GM23338 (cell line): Measurements from ENCODE around the gene MYO1A. TPM values are rescaled to one million over a fixed set of nuclear protein-coding genes. Genes with fewer than 3 reads are reported as not detected.

Source experiments
- ATAC-seq: fragments of 200-7000 bp; cut with Tn5 transposase; 3 replicates; pipeline ENCODE4 v1.9.1; 2020
- DNase-seq: peaks from one replicate; pipeline ENCODE4 v3.0.0-alpha.2; 2015; ENCODE audit warnings: low spot score
- H2AFZ ChIP-seq: fragments of 200-600 bp; sonication (generic); 2 replicates; pipeline ENCODE4 v1.8.0; 2016; ENCODE audit warnings: antibody characterized with exemption, mild to moderate bottlenecking, moderate library complexity
- H3F3A ChIP-seq: fragments of 200-600 bp; sonication (generic); replicated peaks from 2 replicates; pipeline ENCODE4 v1.8.0; 2017; ENCODE audit warnings: antibody characterized with exemption, mixed run types, low read depth
- H3K27ac ChIP-seq: fragments of 200-600 bp; sonication (generic); 2 replicates; pipeline ENCODE4 v1.6.1; 2016; ENCODE audit warnings: low read depth
- H3K27me3 ChIP-seq: fragments of 200-600 bp; sonication (generic); 2 replicates; pipeline ENCODE4 v1.8.0; 2016; ENCODE audit warnings: mild to moderate bottlenecking, mixed run types, moderate library complexity; ENCODE audit not compliant: insufficient read depth
- H3K36me3 ChIP-seq: fragments of 200-600 bp; sonication (generic); 2 replicates; pipeline ENCODE4 v1.8.0; 2016; ENCODE audit warnings: mild to moderate bottlenecking; ENCODE audit not compliant: insufficient read depth
- H3K4me1 ChIP-seq: fragments of 200-600 bp; sonication (generic); 2 replicates; pipeline ENCODE4 v1.8.0; 2016; ENCODE audit warnings: mild to moderate bottlenecking, moderate library complexity; ENCODE audit not compliant: insufficient read depth
- H3K4me2 ChIP-seq: fragments of 200-600 bp; sonication (generic); 2 replicates; pipeline ENCODE4 v1.7.1; 2017; ENCODE audit warnings: mixed run types
- H3K4me3 ChIP-seq: fragments of 200-600 bp; sonication (generic); 2 replicates; pipeline ENCODE4 v1.6.1; 2016; ENCODE audit warnings: mixed run types
- H3K79me2 ChIP-seq: fragments of 200-600 bp; sonication (generic); replicated peaks from 2 replicates; pipeline ENCODE4 v1.8.0; 2017; ENCODE audit warnings: mild to moderate bottlenecking; ENCODE audit not compliant: insufficient read depth
- H3K9me2 ChIP-seq: fragments of 200-600 bp; sonication (generic); 2 replicates; pipeline ENCODE4 v1.8.0; 2017; ENCODE audit not compliant: insufficient read depth
- H4K20me1 ChIP-seq: fragments of 200-600 bp; sonication (generic); replicated peaks from 2 replicates; pipeline ENCODE4 v1.8.0; 2017; ENCODE audit warnings: mild to moderate bottlenecking; ENCODE audit not compliant: insufficient read depth
- H3K27ac Mint-ChIP-seq: 2 replicates; pipeline ENCODE4 v1.8.0; 2020; ENCODE audit warnings: inconsistent platforms, mild to moderate bottlenecking, moderate library complexity, mixed read lengths
- H3K27me3 Mint-ChIP-seq: 3 replicates; pipeline ENCODE4 v1.8.0; 2022; ENCODE audit warnings: low read depth, mild to moderate bottlenecking, moderate library complexity, mixed read lengths, inconsistent platforms; ENCODE audit not compliant: insufficient read depth, poor library complexity
- H3K36me3 Mint-ChIP-seq: 3 replicates; pipeline ENCODE4 v1.8.0; 2021; ENCODE audit warnings: low read depth, mild to moderate bottlenecking, inconsistent platforms, moderate library complexity, mixed read lengths
- H3K4me1 Mint-ChIP-seq: 3 replicates; pipeline ENCODE4 v1.8.0; 2020; ENCODE audit warnings: mild to moderate bottlenecking, inconsistent platforms, mixed read lengths
- H3K4me3 Mint-ChIP-seq: 3 replicates; pipeline ENCODE4 v1.8.0; 2021; ENCODE audit warnings: moderate library complexity, mild to moderate bottlenecking, inconsistent platforms, mixed read lengths
- H3K9me3 Mint-ChIP-seq: 3 replicates; pipeline ENCODE4 v1.8.0; 2020; ENCODE audit warnings: moderate library complexity, mild to moderate bottlenecking, inconsistent platforms, mixed read lengths
- CREB1 ChIP-seq: fragments of 250-450 bp; sonication (Bioruptor Pico); IDR thresholded peaks from 2 replicates; pipeline ENCODE4 v1.5.0; 2020; ENCODE audit warnings: low read depth, mild to moderate bottlenecking, moderate library complexity
- EZH2 ChIP-seq: fragments of 200-600 bp; sonication (generic); IDR thresholded peaks from one replicate; pipeline ENCODE4 v1.8.0; 2017; ENCODE audit warnings: antibody characterized with exemption, mild to moderate bottlenecking, low read depth; ENCODE audit not compliant: unreplicated experiment
- EZH2phosphoT487 ChIP-seq: fragments of 200-600 bp; sonication (generic); IDR thresholded peaks from one replicate; pipeline ENCODE4 v1.8.1; 2018; ENCODE audit warnings: antibody characterized with exemption; ENCODE audit not compliant: unreplicated experiment
- JUNB ChIP-seq: IDR thresholded peaks from one replicate; pipeline ENCODE4 v1.6.1; 2016; ENCODE audit warnings: antibody characterized with exemption; ENCODE audit not compliant: unreplicated experiment
- NANOG ChIP-seq: IDR thresholded peaks from 2 replicates; pipeline ENCODE4 v1.6.1; 2016; ENCODE audit warnings: antibody characterized with exemption, borderline replicate concordance
- POLR2AphosphoS5 ChIP-seq: IDR thresholded peaks from 2 replicates; pipeline ENCODE4 v1.6.1; 2016; ENCODE audit warnings: antibody characterized with exemption, low read depth
- STAT1 ChIP-seq: IDR thresholded peaks from one replicate; pipeline ENCODE4 v1.6.1; 2016; ENCODE audit warnings: antibody characterized with exemption; ENCODE audit not compliant: unreplicated experiment
- ZNF114 ChIP-seq: fragments of 250-450 bp; sonication (Bioruptor Pico); IDR thresholded peaks from 2 replicates; pipeline ENCODE4 v1.5.0; 2020; ENCODE audit warnings: mild to moderate bottlenecking, moderate library complexity
- ZNF331 ChIP-seq: fragments of 250-450 bp; sonication (Bioruptor Pico); IDR thresholded peaks from 2 replicates; pipeline ENCODE4 v1.5.0; 2020; ENCODE audit warnings: low read depth, mild to moderate bottlenecking, moderate library complexity
- polyA plus RNA-seq: library from polyadenylated mRNA; unstranded; fragments of >200 nt; fragmentation: Nextera tagmentation; extraction: Ambion mirVana; gene quantifications from 2 replicates; pipeline ENCODE4 v1.2.1, GENCODE V29; 2016
- total RNA-seq: library from RNA; depleted of rRNA; stranded (reverse); fragments of >200 nt; shearing (Covaris generic); gene quantifications from 2 replicates; pipeline ENCODE4 v1.2.3, GENCODE V29; 2014
- TF ChIP-seq, protein P1 (sequence below): IDR thresholded peaks from 2 replicates; pipeline ENCODE4 v1.6.1; 2016; ENCODE audit warnings: antibody characterized with exemption
- TF ChIP-seq, protein P2 (sequence below): fragments of 250-450 bp; sonication (Bioruptor Pico); IDR thresholded peaks from 2 replicates; pipeline ENCODE4 v1.5.0; 2020; ENCODE audit warnings: mild to moderate bottlenecking, moderate library complexity
- TF ChIP-seq, protein P3 (sequence below): IDR thresholded peaks from one replicate; pipeline ENCODE4 v1.6.1; 2018; ENCODE audit warnings: antibody characterized with exemption; ENCODE audit not compliant: unreplicated experiment

Gene MYO1A
- total and polyA plus RNA-seq, 2 experiments from 2014 or later, result not detected

DNA sequence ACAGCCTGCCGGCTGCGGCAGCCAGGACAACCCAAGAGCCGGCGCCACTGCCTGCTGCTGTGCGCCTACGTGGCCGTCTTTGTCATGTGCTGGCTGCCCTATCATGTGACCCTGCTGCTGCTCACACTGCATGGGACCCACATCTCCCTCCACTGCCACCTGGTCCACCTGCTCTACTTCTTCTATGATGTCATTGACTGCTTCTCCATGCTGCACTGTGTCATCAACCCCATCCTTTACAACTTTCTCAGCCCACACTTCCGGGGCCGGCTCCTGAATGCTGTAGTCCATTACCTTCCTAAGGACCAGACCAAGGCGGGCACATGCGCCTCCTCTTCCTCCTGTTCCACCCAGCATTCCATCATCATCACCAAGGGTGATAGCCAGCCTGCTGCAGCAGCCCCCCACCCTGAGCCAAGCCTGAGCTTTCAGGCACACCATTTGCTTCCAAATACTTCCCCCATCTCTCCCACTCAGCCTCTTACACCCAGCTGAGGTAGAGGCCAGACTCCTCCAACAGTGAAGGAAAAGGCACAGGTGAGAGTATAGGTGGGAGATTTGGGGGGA is 53.9 kb downstream of the MYO1A start (continued):
- no peak for TF ChIP-seq ZNF114 (CRISPR knock-in tag)
- TF ChIP-seq, protein P1, sequence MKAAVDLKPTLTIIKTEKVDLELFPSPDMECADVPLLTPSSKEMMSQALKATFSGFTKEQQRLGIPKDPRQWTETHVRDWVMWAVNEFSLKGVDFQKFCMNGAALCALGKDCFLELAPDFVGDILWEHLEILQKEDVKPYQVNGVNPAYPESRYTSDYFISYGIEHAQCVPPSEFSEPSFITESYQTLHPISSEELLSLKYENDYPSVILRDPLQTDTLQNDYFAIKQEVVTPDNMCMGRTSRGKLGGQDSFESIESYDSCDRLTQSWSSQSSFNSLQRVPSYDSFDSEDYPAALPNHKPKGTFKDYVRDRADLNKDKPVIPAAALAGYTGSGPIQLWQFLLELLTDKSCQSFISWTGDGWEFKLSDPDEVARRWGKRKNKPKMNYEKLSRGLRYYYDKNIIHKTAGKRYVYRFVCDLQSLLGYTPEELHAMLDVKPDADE, result no peak
- no peak for TF ChIP-seq NANOG
- TF ChIP-seq CREB1, result no peak

DNA sequence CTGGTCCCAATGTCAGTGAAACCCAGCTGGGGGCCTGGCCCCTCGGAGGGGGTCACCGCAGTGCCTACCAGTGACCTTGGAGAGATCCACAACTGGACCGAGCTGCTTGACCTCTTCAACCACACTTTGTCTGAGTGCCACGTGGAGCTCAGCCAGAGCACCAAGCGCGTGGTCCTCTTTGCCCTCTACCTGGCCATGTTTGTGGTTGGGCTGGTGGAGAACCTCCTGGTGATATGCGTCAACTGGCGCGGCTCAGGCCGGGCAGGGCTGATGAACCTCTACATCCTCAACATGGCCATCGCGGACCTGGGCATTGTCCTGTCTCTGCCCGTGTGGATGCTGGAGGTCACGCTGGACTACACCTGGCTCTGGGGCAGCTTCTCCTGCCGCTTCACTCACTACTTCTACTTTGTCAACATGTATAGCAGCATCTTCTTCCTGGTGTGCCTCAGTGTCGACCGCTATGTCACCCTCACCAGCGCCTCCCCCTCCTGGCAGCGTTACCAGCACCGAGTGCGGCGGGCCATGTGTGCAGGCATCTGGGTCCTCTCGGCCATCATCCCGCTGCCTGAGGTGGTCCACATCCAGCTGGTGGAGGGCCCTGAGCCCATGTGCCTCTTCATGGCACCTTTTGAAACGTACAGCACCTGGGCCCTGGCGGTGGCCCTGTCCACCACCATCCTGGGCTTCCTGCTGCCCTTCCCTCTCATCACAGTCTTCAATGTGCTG is 54.6 kb downstream of the MYO1A start:
- no peaks in the 10 kb centered on the region for H3K27me3 ChIP-seq
- Mint-ChIP-seq H3K27me3 (peaks cover 8% of the 10 kb centered on the region), H3K36me3 (peaks cover 20% of the 10 kb centered on the region), H3K4me1 (peaks cover 8% of the 10 kb centered on the region), H3K9me3 (no peaks in the 10 kb centered on the region), H3K27ac (no peak overlapping the region; the same call in 1 of the 2 replicates), H3K4me3 (no peak overlapping the region)
- H3K79me2 ChIP-seq, result peaks cover 13% of the 10 kb centered on the region
- no peaks in the 10 kb centered on the region for H3F3A ChIP-seq
- no peaks in the 10 kb centered on the region for H3K9me2 ChIP-seq
- no peak overlapping the region for H3K4me2 ChIP-seq
- H3K4me1 ChIP-seq, result no peaks in the 10 kb centered on the region; the same call in 1 of the 2 replicates
- no peaks in the 10 kb centered on the region for H3K36me3 ChIP-seq
- DNase-seq (no peak), ATAC-seq (no peak)
- peaks cover 12% of the 10 kb centered on the region for H4K20me1 ChIP-seq
- H3K4me3 ChIP-seq, result no peak overlapping the region
- no peak overlapping the region for H3K27ac ChIP-seq
- H2AFZ ChIP-seq, result no peak overlapping the region
- TF ChIP-seq CREB1, result no peak
- TF ChIP-seq, protein P2, sequence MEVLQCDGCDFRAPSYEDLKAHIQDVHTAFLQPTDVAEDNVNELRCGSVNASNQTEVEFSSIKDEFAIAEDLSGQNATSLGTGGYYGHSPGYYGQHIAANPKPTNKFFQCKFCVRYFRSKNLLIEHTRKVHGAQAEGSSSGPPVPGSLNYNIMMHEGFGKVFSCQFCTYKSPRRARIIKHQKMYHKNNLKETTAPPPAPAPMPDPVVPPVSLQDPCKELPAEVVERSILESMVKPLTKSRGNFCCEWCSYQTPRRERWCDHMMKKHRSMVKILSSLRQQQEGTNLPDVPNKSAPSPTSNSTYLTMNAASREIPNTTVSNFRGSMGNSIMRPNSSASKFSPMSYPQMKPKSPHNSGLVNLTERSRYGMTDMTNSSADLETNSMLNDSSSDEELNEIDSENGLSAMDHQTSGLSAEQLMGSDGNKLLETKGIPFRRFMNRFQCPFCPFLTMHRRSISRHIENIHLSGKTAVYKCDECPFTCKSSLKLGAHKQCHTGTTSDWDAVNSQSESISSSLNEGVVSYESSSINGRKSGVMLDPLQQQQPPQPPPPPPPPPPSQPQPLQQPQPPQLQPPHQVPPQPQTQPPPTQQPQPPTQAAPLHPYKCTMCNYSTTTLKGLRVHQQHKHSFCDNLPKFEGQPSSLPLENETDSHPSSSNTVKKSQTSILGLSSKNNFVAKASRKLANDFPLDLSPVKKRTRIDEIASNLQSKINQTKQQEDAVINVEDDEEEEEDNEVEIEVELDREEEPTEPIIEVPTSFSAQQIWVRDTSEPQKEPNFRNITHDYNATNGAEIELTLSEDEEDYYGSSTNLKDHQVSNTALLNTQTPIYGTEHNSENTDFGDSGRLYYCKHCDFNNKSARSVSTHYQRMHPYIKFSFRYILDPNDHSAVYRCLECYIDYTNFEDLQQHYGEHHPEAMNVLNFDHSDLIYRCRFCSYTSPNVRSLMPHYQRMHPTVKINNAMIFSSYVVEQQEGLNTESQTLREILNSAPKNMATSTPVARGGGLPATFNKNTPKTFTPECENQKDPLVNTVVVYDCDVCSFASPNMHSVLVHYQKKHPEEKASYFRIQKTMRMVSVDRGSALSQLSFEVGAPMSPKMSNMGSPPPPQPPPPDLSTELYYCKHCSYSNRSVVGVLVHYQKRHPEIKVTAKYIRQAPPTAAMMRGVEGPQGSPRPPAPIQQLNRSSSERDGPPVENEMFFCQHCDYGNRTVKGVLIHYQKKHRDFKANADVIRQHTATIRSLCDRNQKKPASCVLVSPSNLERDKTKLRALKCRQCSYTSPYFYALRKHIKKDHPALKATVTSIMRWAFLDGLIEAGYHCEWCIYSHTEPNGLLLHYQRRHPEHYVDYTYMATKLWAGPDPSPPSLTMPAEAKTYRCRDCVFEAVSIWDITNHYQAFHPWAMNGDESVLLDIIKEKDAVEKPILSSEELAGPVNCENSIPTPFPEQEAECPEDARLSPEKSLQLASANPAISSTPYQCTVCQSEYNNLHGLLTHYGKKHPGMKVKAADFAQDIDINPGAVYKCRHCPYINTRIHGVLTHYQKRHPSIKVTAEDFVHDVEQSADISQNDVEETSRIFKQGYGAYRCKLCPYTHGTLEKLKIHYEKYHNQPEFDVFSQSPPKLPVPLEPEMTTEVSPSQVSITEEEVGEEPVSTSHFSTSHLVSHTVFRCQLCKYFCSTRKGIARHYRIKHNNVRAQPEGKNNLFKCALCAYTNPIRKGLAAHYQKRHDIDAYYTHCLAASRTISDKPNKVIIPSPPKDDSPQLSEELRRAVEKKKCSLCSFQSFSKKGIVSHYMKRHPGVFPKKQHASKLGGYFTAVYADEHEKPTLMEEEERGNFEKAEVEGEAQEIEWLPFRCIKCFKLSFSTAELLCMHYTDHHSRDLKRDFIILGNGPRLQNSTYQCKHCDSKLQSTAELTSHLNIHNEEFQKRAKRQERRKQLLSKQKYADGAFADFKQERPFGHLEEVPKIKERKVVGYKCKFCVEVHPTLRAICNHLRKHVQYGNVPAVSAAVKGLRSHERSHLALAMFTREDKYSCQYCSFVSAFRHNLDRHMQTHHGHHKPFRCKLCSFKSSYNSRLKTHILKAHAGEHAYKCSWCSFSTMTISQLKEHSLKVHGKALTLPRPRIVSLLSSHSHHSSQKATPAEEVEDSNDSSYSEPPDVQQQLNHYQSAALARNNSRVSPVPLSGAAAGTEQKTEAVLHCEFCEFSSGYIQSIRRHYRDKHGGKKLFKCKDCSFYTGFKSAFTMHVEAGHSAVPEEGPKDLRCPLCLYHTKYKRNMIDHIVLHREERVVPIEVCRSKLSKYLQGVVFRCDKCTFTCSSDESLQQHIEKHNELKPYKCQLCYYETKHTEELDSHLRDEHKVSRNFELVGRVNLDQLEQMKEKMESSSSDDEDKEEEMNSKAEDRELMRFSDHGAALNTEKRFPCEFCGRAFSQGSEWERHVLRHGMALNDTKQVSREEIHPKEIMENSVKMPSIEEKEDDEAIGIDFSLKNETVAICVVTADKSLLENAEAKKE (CRISPR knock-in tag), result no peak
- TF ChIP-seq, protein P3, sequence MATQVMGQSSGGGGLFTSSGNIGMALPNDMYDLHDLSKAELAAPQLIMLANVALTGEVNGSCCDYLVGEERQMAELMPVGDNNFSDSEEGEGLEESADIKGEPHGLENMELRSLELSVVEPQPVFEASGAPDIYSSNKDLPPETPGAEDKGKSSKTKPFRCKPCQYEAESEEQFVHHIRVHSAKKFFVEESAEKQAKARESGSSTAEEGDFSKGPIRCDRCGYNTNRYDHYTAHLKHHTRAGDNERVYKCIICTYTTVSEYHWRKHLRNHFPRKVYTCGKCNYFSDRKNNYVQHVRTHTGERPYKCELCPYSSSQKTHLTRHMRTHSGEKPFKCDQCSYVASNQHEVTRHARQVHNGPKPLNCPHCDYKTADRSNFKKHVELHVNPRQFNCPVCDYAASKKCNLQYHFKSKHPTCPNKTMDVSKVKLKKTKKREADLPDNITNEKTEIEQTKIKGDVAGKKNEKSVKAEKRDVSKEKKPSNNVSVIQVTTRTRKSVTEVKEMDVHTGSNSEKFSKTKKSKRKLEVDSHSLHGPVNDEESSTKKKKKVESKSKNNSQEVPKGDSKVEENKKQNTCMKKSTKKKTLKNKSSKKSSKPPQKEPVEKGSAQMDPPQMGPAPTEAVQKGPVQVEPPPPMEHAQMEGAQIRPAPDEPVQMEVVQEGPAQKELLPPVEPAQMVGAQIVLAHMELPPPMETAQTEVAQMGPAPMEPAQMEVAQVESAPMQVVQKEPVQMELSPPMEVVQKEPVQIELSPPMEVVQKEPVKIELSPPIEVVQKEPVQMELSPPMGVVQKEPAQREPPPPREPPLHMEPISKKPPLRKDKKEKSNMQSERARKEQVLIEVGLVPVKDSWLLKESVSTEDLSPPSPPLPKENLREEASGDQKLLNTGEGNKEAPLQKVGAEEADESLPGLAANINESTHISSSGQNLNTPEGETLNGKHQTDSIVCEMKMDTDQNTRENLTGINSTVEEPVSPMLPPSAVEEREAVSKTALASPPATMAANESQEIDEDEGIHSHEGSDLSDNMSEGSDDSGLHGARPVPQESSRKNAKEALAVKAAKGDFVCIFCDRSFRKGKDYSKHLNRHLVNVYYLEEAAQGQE, result no peak
- TF ChIP-seq STAT1, result no peak
- no peak for TF ChIP-seq ZNF331 (CRISPR knock-in tag)
- TF ChIP-seq ZNF114 (CRISPR knock-in tag), result no peak
- no peak for TF ChIP-seq EZH2phosphoT487
- TF ChIP-seq JUNB, result no peak
- TF ChIP-seq POLR2AphosphoS5, result no peak
- TF ChIP-seq EZH2, result no peak
